Measurements from ENCODE around the gene SF3B2.

GRCh38 chr11:66070604-66071380 lies 18.6 kb downstream of the SF3B2 start:
- TF ChIP-seq SP1 (IDR thresholded peaks at IDR 0.05) (no peak), CTCF (IDR thresholded peaks at IDR 0.05; ENCODE audit: low read depth, low read length, missing input control) (no peak), TAF1 (conservative IDR thresholded peaks at IDR 0.05) (no peak), YY1 (IDR thresholded peaks at IDR 0.05) (no peak), RAD21 (IDR thresholded peaks at IDR 0.05) (no peak), ATF3 (IDR thresholded peaks at IDR 0.05) (no peak), REST (IDR thresholded peaks at IDR 0.05) (no peak), MAX (IDR thresholded peaks at IDR 0.05) (no peak), JUND (IDR thresholded peaks at IDR 0.05) (no peak), FOXA2 (IDR thresholded peaks at IDR 0.05) (no peak), RXRA (IDR thresholded peaks at IDR 0.05) (no peak)

Data from liver (tissue), 3 donors.